NOMO-1 (cell line): ENCODE results near the gene DNAH9.

Experiments used
- DNase-seq, 2 experiments: peaks; one replicate each; lab custom pipeline; 2025; ENCODE audit not compliant: unreplicated experiment in 2 of 2; lab: John Stamatoyannopoulos, UW

DNAH9 gene

GRCh38 chr17:11645426-11645825 lies 47.2 kb downstream of the DNAH9 start:
- no peak for DNase-seq

DNA sequence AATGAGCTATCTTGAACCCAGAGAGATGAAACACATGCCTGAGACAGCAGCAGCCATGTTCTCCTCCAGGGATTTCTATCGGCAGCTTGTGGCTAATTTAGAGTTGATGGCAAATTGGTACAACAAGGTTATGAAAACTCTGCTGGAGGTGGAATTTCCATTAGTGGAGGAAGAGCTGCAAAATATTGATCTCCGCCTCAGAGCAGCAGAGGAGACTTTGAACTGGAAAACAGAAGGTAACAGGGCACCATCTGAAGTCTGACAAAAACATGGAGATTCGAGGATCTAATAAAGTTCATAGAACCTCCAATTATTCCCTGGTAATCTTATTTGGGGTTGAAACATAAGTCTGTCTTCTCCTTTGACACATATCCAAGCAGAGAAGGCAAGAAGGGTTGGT lies 52.8 kb downstream of the DNAH9 start:
- DNase-seq, result no peak

DNA sequence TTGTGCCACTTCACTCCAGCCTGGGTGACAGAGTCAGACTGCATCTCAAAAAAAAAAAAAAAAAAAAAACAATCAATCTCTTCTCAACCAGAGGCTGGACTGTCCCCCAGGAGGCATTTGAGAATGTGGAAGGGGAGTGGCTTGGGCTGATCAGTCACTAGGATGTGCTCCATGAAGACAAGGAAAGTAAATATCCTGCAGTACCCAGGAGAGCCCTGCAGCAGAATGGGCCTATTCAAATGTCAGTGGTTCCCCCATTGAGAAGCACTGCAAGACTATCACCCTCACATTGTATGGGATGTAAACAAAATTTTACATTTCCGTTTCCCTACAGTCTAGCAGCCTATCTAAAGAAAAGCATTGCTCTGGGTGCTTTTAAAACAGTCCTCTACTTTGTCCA lies 70.3 kb downstream of the DNAH9 start:
- DNase-seq, result no peak

GRCh38 chr17:11671126-11671525 lies 72.9 kb downstream of the DNAH9 start:
- no peak for DNase-seq

- no peak for DNase-seq
These were observed 84.4 kb downstream of the DNAH9 start for GRCh38 chr17:11682646-11683045.

GRCh38 chr17:11690681-11691080 lies 92.4 kb downstream of the DNAH9 start:
- no peak for DNase-seq

- no peak for DNase-seq
These were observed 94.4 kb downstream of the DNAH9 start for GRCh38 chr17:11692688-11693087.

DNA sequence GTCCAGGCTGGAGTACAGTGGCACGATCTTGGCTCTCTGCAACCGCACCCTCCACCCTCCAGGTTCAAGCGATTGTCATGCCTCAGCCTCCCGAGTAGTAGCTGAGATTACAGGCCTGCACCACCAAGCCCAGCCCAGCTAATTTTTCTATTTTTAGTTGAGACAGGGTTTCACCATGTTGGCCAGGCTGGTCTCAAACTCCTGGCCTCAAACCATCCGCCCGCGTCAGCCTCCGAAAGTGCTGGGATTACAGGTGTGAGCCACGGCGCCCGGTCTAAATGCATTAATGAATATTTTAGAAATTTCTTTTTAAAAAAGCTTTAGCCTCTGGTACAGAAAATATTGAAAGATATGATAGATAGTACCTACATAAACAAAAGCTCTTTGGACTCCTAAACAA lies 95.0 kb downstream of the DNAH9 start:
- DNase-seq, result no peak

- no peak for DNase-seq
These were observed 102.4 kb downstream of the DNAH9 start for GRCh38 chr17:11700668-11701067.

- DNase-seq, result no peak
These were observed 103.6 kb downstream of the DNAH9 start for GRCh38 chr17:11701911-11702310.

DNA sequence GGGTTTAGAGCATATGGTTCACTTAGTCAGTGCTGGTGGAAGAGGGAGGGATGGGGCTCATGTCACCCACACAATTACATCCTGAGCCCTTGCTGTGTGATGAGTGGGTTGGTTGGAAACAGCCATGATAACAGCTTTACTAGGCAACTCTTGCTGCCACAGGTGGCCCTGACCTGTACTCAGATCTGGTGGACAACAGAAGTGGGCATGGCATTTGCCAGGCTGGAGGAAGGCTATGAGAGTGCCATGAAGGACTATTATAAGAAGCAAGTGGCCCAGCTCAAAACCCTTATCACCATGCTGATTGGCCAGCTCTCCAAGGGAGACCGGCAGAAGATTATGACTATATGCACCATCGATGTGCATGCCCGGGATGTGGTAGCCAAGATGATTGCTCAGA lies 105.8 kb downstream of the DNAH9 start:
- no peak for DNase-seq

DNA sequence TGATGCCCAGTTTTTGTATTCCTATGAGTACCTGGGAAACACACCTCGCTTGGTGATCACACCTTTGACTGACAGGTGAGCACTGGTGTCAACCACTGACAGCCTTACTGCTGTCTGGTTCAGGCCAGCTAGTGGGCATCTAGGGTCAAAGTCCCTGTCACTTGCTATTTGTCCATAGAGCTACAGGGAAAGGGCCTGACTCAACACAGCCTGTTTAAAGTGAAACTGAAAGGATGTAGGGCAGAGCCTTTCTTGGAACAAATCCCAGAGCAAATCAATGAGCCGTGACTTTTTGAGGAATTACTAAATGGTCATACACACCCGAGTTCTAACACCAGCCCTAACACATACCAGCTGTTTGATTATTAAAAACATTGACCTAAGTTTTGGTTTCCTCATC lies 106.8 kb downstream of the DNAH9 start:
- DNase-seq, result no peak

- DNase-seq, result no peak
These were observed 109.3 kb downstream of the DNAH9 start for GRCh38 chr17:11707586-11707985.

- DNase-seq, result no peak
These were observed 114.2 kb downstream of the DNAH9 start for GRCh38 chr17:11712456-11712855.

DNA sequence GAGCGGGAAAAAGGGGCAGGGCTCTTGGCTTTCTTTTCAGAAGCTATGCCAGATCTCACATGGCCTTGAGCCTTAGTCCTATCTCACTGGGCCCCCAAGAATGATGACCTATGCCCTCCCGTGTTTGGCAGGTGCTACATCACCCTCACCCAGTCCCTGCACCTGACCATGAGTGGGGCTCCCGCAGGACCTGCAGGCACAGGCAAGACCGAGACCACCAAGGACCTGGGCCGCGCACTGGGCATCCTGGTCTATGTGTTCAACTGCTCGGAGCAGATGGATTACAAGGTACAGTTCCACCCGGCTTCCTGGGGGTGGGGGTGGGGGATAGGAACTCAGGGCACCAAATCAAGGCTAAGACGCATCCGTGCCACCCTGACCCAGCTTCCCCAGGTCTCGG lies 120.9 kb downstream of the DNAH9 start:
- no peak for DNase-seq

DNA sequence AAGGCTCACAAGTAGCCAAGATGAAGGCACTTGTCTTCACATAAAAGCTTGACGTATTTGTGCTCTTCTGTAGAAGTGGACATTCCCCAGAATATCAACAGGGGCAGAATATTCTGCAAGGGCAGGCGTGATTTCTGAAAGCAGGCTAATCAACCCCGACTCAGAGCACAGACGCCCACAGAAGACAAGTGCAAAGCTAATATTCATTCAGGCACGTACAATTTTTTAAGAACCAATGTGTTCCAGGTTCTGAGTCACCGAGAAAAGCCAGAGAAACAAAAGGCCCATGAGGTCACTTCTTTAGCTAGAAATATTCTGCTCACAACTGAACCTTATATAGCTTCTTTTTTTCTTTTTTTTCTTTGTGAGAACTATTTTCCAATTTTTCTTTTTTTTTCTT lies 121.6 kb downstream of the DNAH9 start:
- no peak for DNase-seq

DNA sequence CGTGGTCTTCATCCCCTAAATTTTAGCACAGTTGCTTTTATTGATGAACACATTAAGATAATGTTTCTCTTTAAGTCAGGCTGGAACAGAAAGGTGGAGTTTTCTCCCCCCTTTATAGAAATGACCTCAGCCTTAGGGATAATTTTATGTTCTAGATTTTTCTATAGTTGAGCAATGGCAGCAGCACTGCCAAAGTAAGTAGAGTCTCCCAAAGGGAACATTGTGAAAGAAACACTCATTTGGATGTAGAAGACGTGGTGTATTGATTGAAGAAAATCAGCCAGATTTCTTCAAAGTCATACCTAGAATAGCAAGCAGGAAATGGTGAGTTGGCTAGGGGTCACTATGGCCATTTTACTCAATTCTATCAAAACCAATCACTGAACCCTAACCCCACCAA lies 122.5 kb downstream of the DNAH9 start:
- DNase-seq, result no peak

GRCh38 chr17:11730747-11731146 lies 132.5 kb downstream of the DNAH9 start:
- DNase-seq, result no peak

GRCh38 chr17:11736613-11737312 lies 138.5 kb downstream of the DNAH9 start:
- no peak for DNase-seq

DNA sequence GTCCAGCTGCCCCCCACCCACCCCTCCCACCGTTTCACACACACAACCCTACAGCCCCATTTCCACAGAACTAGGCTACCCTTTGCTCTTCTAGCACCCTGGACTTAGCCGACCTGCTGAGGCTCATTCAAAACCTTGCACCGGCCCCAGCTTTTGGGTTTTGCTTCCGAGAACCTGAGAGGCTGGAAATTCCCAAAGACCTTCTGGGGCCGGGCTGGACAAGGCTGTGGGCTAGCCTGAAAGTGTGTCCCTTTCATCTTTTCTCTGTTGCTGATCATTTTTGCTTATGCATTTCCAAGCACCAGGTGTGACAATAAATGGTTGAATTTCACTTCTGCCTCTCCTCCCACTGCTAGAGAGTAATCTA lies 139.0 kb downstream of the DNAH9 start:
- DNase-seq, result no peak

DNA sequence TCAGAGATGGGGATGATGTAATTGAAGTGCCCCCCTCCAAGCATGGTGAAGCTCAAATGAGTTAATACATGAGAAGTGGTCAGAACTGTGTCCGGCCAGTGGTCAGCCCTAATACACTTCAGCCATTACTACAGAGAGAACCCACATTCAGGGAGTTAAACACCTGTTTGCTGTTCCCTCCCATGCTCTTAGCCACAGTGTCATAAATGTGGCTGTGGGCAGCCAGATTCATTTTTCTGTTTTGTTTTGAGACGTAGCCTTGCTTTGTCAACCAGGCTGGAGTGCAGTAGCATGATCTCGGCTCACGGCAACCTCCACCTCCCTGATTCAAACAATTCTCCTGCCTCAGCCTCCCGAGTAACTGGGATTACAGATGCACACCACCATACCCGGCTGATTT lies 139.9 kb downstream of the DNAH9 start:
- no peak for DNase-seq

- DNase-seq, result no peak
These were observed 141.1 kb downstream of the DNAH9 start for GRCh38 chr17:11739351-11739750.

DNA sequence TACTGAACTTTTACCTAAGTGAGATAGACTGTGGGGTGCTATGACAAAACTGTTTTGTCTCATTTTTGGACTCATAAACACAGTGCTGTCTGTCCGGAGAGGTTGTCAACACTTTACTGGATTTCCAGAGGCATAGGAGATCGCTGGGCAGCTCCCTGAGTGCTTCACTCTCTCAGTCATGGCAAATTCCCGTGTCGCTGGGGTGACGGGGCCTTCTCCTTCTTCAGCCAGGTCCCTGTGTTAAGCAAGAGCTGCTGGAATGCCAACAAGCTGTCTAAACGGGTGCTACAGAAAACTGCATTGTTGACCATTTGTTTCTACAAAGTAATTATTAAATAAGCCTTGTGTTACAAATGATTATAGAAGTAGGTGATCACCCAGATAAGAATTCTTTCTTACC lies 141.6 kb downstream of the DNAH9 start:
- DNase-seq, result no peak
